H54 (cell line): Measurements from ENCODE around the gene PCDH9.
"Not testable (repeated sequence)": the region's sequence is repeated elsewhere in the genome, so short reads cannot be mapped to it uniquely, and the experiment has no call there.

Source experiments
- DNase-seq: peaks from one replicate; pipeline ENCODE4 v3.0.0; 2011; ENCODE audit warnings: low spot score, mixed read lengths; ENCODE audit not compliant: insufficient read length
- FAIRE-seq: peaks from 3 replicates; lab custom pipeline; 2011; peaks lifted over from hg19 to GRCh38; lab: Jason Lieb, UNC
- POLR2A ChIP-seq: IDR thresholded peaks from 2 replicates; pipeline ENCODE4 v1.6.1; 2011; ENCODE audit warnings: low read depth, mild to moderate bottlenecking, low read length

The PCDH9 gene

DNA sequence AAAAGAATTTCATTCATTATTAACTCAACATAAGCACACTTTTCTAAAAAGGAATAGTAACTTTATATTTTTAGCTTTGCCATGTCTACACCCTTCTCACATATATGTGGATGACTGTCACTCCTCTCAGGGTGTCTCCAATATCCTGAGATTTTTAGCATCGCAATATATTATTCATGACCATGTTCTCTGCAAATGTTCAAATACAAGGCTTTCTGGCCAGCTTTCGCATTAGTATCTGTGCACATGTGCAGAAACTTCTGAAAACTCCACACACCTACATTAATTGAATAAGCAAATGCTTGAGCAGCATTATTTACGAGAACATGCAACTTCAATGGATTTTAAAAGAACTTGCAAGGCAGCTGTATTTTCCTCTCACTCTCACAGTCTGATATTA, 334.8 kb downstream of the PCDH9 start:
- TF ChIP-seq POLR2A = no peak
- DNase-seq (no peak), FAIRE-seq (no peak)

GRCh38 chr13:66888698-66889097, 341.4 kb downstream of the PCDH9 start:
- no peak for TF ChIP-seq POLR2A
- DNase-seq (no peak), FAIRE-seq (no peak)

DNA sequence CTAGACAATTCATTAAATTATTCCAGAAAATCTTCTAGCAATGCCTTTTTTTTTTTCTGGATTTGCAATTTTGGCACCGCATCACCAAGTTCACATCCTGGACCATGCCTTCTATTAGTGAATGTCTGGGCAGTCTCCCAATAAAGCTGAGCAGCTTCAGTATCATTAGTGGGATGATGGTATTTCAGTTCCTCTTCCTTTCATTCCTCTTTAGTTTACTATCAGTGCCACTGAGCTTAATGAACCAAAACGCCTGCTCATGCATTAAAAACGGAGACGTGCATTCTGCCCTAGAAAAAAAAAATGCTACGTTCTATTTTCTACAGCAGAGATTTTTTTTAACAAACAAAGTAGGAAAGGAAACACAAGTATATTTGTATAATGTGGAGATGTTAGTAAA, 343.0 kb downstream of the PCDH9 start:
- DNase-seq (no peak), FAIRE-seq (no peak)
- no peak for TF ChIP-seq POLR2A

DNA sequence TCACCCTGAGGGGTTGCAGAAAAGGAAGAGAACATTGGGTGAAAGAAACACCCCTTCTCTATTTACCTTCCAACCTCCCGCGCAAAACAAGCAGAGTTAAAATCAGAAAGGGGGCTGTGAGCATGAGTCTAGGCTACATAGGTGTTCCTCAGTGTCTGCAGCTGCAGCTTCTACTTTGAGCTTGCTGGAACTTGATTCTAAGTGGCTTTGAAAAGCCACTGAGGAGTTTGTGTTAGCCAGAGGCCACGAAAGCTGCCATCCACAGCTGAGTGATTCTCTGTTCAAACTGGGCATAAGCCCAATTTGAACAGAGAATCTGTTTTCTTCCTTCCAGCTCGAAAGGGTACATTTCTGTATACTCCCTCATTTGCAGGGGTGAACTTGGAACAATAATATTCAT, 343.9 kb downstream of the PCDH9 start:
- FAIRE-seq = no peak
- TF ChIP-seq POLR2A = no peak
- no peak for DNase-seq

GRCh38 chr13:66881170-66881569, 349.0 kb downstream of the PCDH9 start:
- FAIRE-seq, DNase-seq: not testable (repeated sequence)

DNA sequence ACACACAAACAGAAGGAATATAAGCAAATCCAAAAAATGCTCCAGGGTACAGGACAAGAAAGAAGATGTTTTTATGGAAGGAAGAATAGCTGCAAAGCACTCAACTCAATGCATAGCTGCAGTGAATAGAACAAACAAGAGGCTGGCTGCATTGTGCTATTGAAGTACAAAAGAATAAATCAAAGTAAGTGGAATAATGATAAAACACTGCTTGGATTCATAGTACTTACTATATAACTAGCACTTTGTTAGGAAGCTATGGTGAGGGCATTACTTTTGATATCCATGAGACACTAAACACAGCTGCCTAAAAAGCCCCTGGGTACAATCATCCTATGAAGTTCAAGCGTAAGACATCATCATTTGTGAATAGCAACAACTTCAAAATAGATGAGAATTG, 350.1 kb downstream of the PCDH9 start:
- no peak for TF ChIP-seq POLR2A
- no peak for DNase-seq
- FAIRE-seq = no peak

GRCh38 chr13:66875264-66875663, 354.9 kb downstream of the PCDH9 start:
- no peak for DNase-seq
- no peak for FAIRE-seq

DNA sequence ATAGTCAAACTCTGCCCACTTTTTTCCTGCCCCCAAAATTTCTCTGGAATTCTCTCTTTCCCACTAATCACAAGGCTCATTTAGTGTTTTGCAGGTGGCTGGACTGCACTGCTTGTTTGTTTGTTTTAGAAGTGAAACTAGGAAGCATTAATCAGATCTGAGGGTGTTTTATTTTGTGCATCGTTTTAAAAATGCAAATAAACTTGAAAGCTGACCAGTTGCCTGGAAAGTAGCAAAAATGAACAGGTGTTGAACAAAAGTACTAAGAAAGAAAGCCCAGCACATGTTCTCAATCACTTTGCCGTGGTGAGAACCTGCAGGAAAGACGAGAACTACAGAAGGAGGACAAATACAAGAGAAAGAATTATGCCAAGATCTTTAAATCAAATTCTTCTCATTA, 365.5 kb downstream of the PCDH9 start:
- no peak for TF ChIP-seq POLR2A
- no peak for DNase-seq
- FAIRE-seq = no peak

More at GRCh38 chr13:66875264-66875663, 354.9 kb downstream of the PCDH9 start:
- no peak for TF ChIP-seq POLR2A

DNA sequence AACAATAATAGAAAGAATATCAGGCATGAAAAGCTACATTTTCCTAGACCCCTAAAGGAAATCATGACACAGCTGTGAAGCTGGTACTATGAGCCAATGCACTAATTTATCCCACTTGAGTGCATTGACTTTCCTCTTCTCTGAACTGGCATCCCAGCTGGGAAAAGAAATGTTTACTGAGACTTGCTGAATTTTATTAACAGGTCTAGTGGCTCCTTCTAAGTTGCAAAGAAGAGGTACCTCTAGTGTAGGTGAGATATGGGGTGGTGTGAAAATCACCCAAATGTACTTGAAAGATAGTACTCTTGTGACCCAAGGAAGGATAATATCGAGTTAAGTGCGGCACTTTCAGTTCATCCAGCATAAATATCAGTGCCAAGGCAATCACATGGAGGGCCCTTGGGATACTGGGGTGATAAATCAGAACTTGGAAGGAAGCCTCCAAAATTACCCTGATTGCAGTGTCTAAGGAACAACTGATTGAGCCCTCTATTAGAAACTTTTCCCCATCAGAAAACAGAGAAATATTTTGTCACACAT, 369.2 kb downstream of the PCDH9 start:
- FAIRE-seq (no peak), DNase-seq (no peak)
- no peak for TF ChIP-seq POLR2A

DNA sequence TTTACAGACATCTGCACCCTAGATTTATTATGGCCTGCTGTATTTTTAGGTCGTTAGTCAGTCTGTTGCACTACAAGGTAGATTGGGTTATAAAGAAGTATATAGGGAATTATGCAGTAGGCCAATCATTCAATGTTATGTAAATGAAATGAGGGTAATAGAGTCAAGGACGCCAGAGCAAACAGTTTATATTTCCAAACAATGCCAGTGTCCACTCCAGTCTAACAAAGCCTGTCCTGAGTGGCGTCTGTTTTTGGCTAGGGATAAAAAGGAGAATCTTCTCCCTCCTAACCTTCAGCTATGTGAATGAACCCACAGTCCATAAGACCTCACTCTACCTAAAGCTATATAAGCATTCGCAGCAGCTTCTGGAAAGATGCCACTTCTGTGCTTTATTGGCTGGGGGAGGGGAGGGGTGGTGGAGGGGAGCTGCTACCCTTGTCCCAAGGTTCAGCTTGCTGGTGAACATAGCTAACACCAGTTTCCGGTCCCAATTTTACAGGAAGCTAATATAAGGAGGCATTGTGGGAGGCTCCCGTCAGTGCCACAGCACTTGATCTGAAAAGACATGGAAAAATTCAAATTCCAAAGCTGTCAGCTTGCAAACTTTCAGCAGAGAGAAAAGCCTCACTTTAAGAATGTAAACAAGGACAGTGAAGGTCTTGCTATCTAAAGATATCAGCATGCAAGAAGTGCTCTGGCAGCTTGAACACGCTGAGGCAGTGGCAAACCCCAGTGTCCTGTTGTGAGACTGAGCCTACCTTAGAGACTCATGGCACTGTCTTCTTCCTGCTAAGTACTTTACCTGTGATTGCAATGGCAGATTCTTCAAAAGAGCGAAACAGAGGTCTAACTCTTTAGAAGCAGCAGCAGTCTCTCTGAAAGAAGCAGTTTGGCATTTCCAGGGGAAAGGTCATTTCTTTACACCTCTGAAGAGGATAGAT, 369.9 kb downstream of the PCDH9 start:
- FAIRE-seq = no peak
- DNase-seq = no peak
- no peak for TF ChIP-seq POLR2A

DNA sequence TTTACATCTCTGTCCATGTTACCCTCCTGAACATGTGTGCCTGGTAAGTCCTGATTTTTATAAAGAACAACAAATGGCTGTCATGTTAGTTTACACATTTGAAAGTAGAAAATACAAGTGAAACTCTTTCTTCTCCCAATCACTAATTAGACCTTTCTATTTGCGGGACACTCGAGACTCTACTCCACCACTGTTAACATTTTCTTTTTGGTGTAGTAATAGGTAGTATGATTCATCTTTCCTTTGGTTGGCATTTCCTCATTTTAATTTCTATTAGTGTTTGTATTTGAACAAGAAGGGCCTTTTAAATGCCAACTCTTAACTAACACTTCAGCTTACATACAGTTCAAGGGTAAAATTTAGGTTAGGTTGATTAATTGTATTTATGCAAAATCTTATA, 371.1 kb downstream of the PCDH9 start:
- FAIRE-seq (no peak), DNase-seq (peak; percentile 6)
- no peak for TF ChIP-seq POLR2A

GRCh38 chr13:66858163-66858562, 372.0 kb downstream of the PCDH9 start:
- TF ChIP-seq POLR2A = no peak
- FAIRE-seq (no peak), DNase-seq (no peak)

- no peak for TF ChIP-seq POLR2A
- no peak for DNase-seq
- no peak for FAIRE-seq
Measured at GRCh38 chr13:66855131-66855530, 375.0 kb downstream of the PCDH9 start.

GRCh38 chr13:66853564-66853963, 376.6 kb downstream of the PCDH9 start:
- TF ChIP-seq POLR2A = no peak
- FAIRE-seq (no peak), DNase-seq (no peak)

DNA sequence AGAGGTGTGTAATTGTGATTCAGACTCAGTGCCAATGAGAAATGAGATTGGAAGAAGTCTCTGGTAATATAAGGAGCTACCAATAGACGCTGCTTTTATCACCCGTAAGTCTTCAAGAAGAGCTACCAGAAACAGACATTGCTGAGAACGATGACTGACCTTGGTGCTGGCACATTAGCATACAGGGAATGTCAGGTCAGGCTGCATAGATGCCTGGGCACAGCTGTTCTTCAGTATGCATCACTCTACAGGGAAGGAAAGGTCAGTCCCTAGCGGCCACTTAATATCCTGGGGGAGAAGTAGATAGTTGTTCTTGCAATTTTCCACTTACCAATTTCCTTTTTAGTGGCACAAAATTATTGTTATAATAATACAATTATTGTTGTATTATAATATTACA, 380.4 kb downstream of the PCDH9 start:
- FAIRE-seq = no peak
- TF ChIP-seq POLR2A = no peak
- no peak for DNase-seq

DNA sequence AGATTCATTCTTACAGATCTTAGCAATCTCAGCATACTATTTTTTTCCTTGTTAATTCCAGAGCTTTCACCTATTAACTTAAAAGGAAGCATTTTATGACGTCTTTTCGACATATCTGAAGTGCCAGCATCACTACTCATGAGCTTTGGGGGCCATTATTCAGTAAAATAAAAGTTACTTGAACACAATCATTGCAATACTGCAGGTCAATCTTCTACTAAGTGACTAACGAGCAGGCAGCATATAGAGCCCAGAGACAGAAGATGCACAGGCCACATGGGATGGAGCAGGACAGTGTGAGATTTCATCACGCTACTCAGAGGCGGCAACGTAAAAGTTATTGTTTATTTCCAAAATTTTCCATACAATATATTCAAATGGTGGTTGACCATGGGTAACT, 382.6 kb downstream of the PCDH9 start:
- no peak for FAIRE-seq
- TF ChIP-seq POLR2A = no peak
- no peak for DNase-seq
